Panc1 (cell line): ENCODE measurements around the gene DNM1L.

ENCODE experiments used
- POLR2AphosphoS5 ChIP-seq: IDR thresholded peaks from 2 replicates; pipeline ENCODE4 v1.6.1; 2012; ENCODE audit warnings: mild to moderate bottlenecking, low read depth, low read length, moderate library complexity
- SIN3A ChIP-seq: IDR thresholded peaks from 2 replicates; pipeline ENCODE4 v1.6.1; 2012; ENCODE audit warnings: low read depth, mild to moderate bottlenecking, low read length, moderate library complexity, borderline replicate concordance; ENCODE audit not compliant: insufficient read depth
- TF ChIP-seq, protein P1 (sequence below): fragments of 450-650 bp; IDR thresholded peaks from 2 replicates; pipeline ENCODE4 v1.5.1; 2017; ENCODE audit warnings: mild to moderate bottlenecking
- TF ChIP-seq, protein P2 (sequence below), 2 experiments: IDR thresholded peaks; 2 replicates each; pipeline ENCODE4 v1.6.1; 2011 to 2012; ENCODE audit warnings: low read depth in 2 of 2, control low read depth in 1 of 2, low read length in 1 of 2, mild to moderate bottlenecking in 1 of 2, moderate library complexity in 1 of 2; ENCODE audit not compliant: insufficient read depth in 1 of 2

DNA sequence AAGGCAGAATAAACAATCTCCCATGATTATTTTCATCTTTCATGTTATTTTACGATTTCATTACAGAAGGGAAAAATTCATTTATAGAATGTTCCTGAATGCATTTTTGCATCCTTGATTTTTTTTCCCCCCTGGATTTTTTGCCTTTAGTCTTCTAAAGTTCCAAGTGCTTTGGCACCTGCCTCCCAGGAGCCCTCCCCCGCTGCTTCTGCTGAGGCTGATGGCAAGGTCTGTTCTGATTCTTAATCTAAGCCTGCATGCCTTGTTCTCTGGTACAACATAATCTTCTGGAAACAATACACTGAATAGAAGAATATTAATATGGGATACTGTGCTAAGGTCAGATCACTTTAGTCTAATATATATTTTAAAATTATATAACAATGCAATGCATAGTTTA is 58.6 kb downstream of the DNM1L start:
- TF ChIP-seq, protein P1, sequence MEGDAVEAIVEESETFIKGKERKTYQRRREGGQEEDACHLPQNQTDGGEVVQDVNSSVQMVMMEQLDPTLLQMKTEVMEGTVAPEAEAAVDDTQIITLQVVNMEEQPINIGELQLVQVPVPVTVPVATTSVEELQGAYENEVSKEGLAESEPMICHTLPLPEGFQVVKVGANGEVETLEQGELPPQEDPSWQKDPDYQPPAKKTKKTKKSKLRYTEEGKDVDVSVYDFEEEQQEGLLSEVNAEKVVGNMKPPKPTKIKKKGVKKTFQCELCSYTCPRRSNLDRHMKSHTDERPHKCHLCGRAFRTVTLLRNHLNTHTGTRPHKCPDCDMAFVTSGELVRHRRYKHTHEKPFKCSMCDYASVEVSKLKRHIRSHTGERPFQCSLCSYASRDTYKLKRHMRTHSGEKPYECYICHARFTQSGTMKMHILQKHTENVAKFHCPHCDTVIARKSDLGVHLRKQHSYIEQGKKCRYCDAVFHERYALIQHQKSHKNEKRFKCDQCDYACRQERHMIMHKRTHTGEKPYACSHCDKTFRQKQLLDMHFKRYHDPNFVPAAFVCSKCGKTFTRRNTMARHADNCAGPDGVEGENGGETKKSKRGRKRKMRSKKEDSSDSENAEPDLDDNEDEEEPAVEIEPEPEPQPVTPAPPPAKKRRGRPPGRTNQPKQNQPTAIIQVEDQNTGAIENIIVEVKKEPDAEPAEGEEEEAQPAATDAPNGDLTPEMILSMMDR: no peak
- no peak for TF ChIP-seq POLR2AphosphoS5
- TF ChIP-seq, protein P2, sequence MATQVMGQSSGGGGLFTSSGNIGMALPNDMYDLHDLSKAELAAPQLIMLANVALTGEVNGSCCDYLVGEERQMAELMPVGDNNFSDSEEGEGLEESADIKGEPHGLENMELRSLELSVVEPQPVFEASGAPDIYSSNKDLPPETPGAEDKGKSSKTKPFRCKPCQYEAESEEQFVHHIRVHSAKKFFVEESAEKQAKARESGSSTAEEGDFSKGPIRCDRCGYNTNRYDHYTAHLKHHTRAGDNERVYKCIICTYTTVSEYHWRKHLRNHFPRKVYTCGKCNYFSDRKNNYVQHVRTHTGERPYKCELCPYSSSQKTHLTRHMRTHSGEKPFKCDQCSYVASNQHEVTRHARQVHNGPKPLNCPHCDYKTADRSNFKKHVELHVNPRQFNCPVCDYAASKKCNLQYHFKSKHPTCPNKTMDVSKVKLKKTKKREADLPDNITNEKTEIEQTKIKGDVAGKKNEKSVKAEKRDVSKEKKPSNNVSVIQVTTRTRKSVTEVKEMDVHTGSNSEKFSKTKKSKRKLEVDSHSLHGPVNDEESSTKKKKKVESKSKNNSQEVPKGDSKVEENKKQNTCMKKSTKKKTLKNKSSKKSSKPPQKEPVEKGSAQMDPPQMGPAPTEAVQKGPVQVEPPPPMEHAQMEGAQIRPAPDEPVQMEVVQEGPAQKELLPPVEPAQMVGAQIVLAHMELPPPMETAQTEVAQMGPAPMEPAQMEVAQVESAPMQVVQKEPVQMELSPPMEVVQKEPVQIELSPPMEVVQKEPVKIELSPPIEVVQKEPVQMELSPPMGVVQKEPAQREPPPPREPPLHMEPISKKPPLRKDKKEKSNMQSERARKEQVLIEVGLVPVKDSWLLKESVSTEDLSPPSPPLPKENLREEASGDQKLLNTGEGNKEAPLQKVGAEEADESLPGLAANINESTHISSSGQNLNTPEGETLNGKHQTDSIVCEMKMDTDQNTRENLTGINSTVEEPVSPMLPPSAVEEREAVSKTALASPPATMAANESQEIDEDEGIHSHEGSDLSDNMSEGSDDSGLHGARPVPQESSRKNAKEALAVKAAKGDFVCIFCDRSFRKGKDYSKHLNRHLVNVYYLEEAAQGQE (IDR thresholded peaks at IDR 0.05; ENCODE audit: insufficient read depth in 1 of 2, low read depth in 2 of 2, low read length in 1 of 2): no peak
- no peak for TF ChIP-seq SIN3A
